Esophagus muscularis mucosa (tissue), 3 donors: ENCODE results near the gene DVL1.

Experiments used
- POLR2AphosphoS5 ChIP-seq, 2 donors: sonication (generic); formaldehyde crosslinking; IDR thresholded peaks; one replicate each; pipeline ENCODE4 v1.6.1; 2017; ENCODE audit warnings: antibody characterized with exemption in 2 of 2
- TF ChIP-seq, protein P1 (sequence below), 3 experiments: fragments of 200-600 bp in 2 of 3; fragments of 450-650 bp in 1 of 3; sonication (generic) in 2 of 3; IDR thresholded peaks; one replicate each; pipeline ENCODE4 v1.5.1; 2017 to 2019; ENCODE audit warnings: antibody characterized with exemption in 3 of 3, mild to moderate bottlenecking in 2 of 3, moderate library complexity in 1 of 3

DNA sequence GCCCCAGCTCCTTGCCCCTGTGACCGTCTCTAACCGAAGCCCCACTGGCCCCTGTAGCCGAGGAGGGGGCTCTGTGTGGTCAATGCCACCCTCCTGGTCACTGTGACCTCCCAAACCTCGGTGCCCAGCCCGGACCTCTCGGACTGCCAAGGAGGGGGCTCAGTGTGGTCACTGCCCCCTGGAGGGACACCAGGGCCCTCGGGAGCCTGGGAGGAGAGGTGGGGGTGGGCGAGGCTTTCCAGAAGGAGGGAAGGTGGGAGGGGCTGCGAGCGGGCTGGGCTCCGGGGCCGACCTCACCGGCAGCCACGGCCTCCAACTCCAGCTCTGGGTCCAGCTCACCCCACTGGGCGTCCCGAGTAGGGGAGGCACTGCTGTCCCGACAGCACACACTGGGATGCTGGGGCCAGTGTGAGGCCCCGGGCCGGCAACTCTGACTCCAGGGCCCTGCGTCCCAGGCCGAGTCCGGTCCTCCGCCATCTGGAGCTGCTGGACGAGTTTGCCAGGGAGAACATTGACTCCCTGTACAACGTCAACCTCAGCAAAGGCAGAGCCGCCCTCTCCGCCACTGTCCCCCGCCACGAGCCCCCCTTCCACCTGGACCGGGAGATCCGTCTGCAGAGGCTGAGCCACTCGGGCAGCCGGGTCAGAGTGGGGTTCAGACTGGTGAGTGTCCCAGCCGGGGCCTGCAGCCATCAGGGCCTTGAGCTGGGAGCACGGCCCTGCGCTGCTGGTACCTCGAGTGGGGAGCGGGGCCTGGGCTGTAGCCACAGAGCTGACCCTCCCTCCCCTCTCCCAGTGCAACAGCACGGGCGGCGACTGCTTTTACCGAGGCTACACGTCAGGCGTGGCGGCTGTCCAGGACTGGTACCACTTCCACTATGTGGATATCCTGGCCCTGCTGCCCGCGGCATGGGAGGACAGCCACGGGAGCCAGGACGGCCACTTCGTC, 62.6 kb downstream of the DVL1 start:
- TF ChIP-seq POLR2AphosphoS5 (IDR thresholded peaks at IDR 0.05), result no peak
- TF ChIP-seq, protein P1, sequence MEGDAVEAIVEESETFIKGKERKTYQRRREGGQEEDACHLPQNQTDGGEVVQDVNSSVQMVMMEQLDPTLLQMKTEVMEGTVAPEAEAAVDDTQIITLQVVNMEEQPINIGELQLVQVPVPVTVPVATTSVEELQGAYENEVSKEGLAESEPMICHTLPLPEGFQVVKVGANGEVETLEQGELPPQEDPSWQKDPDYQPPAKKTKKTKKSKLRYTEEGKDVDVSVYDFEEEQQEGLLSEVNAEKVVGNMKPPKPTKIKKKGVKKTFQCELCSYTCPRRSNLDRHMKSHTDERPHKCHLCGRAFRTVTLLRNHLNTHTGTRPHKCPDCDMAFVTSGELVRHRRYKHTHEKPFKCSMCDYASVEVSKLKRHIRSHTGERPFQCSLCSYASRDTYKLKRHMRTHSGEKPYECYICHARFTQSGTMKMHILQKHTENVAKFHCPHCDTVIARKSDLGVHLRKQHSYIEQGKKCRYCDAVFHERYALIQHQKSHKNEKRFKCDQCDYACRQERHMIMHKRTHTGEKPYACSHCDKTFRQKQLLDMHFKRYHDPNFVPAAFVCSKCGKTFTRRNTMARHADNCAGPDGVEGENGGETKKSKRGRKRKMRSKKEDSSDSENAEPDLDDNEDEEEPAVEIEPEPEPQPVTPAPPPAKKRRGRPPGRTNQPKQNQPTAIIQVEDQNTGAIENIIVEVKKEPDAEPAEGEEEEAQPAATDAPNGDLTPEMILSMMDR (IDR thresholded peaks at IDR 0.05), result no peak
